Amniotic epithelial cell (primary cell): ENCODE measurements around the gene ASS1.

Experiments
- DNase-seq: peaks from one replicate; pipeline ENCODE4 v3.0.0-alpha.2; 2010; ENCODE audit warnings: low read depth

ASS1 gene

GRCh38 chr9:130498918-130499698 lies 54.3 kb downstream of the ASS1 start:
- no peak for DNase-seq

GRCh38 chr9:130499804-130500263 lies 55.1 kb downstream of the ASS1 start:
- no peak for DNase-seq

DNA sequence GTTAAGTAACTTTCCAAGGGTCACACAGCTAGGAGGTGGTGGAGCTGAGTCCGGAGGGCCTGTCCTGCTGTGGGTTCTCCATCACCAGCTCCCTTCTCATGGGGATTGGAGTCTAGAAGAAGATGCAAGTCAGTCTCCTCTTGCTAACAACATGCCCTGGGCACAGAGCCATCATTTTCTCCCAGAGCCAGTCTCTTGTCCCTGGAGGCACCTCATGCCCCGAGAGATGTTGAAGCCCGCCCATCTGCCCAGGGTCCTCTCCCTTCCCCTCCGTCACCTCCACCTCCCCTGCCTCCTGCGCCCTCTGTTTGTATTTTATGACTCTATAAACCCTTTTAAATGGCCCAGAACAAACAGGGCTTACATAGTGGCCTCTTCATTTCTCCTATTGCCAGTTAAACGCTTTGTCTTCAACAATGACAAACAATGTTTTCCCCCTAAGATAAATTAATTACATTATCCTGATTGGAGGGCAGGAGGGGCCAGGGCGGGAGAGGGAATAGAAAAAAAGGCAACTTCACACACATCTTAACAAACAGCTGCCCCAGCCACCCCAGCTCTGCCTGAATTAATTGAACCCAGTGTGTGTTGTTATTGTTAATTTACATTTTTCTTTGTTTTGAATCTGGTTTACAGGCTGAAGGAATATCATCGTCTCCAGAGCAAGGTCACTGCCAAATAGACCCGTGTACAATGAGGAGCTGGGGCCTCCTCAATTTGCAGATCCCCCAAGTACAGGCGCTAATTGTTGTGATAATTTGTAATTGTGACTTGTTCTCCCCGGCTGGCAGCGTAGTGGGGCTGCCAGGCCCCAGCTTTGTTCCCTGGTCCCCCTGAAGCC lies 55.8 kb downstream of the ASS1 start:
- no peak for DNase-seq

GRCh38 chr9:130501639-130502038 lies 56.9 kb downstream of the ASS1 start:
- no peak for DNase-seq

DNA sequence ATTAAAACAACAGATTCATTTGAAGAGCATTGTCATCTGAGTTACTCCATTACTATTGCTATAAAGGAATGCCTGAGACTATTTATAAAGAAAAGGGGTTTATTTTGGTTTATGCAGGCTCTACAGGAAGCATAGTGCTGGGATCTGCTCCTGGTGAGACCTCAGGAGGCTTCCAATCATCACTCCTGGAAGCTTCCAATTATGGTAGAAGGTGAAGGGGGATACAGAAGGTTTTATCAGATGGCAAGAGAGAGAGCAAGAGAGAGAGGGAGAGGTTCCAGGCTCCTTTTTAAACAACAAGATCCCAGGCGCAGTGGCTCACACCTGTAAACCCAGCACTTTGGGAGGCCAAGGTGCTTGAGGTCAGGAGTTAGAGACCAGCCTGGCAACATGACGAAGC lies 63.5 kb downstream of the ASS1 start:
- DNase-seq: no peak

- DNase-seq: no peak
These were observed 67.4 kb downstream of the ASS1 start for GRCh38 chr9:130512199-130512598.

DNA sequence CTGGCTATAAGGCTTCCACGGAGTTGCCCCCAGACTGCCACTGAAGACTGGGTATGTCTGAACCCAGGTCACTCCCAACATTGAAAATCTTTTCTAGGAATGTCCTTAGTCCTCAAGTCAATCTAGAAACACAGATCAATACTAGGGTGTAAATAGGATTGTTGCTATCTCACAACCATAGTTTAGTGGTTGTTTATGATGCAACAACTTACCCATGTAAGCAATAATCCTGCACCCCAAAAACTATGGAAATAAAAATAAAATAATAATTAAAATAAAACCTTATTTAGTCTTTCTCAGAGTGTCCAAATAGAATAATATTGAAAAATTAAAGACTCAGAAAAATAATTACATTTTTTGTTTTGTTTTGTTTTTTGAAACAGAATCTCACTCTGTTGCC lies 68.3 kb downstream of the ASS1 start:
- DNase-seq: no peak

DNA sequence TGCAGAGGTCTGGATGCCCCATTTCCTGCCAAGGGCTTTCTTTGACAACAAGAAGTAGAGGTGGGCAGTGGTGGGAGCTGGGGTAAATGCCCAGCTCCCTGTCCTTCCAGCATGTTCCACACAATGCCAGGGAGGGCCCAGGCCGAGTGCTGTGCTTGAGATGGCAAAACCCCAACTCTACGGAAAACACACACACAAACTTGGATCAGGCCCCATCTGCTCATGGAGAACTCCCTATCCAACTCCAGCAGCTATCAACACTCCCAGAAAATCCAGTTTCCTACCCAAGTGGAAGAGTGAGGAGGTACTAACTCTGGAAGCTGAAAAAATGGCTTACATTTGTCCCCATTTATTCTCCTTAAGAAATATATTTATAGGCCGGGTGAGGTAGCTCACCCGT lies 73.5 kb downstream of the ASS1 start:
- DNase-seq: no peak

- no peak for DNase-seq
These were observed 74.4 kb downstream of the ASS1 start for GRCh38 chr9:130518943-130519799.

DNA sequence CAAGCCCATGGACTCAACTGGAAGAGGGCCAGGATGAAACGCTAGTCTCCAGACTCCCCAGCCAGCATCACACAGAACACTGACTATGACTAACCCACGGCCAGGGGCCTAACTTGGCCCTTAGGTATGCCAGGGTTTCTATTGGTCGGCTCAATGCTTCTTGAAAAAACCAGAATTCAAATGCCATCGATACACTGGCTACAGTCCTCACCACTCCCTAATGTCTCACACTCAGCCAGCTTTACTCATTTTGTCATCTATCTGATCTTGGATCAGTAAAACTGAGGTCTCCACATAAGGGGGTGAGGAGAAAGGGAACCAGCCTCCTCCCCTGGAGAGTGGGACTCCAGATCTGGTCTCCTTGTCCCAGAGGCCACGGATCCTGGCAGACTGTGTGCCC lies 75.2 kb downstream of the ASS1 start:
- DNase-seq: no peak

DNA sequence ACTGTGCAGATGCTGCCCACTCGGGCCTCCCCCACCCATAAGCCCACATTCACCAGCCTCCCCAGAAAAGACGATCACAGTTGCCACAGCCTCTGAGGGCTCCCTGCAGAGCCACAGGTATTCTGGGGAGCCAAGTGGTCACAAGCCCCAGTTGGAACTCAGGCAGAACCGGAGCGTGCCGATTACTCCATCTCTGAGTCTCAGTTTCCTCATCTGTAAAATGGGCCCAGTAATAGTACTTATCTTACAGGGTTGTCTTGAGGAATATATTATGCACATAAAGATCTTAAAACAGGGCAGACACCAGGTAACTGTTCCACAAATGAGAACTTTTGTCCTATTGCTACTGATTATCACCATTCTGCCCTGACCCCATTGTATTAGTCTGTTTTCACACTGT lies 77.0 kb downstream of the ASS1 start:
- no peak for DNase-seq

DNA sequence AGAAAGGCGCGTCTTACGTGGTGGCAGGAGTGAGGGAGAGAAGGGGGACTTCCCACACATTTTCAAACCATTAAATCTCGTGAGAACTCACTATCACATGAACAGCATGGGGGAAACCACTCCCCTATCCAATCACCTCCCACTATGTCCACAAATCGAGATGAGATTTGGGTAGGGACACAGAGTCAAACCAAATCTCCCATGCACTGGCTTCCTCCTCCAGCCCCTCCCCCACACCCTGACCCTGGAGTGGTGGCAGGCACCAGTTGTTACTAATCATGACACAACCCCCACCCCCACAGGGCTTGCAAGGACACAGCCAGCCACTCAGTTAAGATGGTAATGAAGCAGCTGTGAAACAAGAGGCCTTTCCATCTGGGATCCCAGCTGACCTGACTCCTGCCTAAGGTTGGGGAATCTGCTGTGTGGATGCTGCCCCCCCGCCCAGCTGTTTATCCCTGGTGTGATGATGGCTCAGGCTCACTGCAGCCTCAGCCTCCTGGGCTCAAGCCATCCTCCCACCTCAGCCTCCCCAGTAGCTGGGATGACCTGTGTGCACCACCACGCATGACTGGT lies 77.6 kb downstream of the ASS1 start:
- DNase-seq: peak; percentile 30

DNA sequence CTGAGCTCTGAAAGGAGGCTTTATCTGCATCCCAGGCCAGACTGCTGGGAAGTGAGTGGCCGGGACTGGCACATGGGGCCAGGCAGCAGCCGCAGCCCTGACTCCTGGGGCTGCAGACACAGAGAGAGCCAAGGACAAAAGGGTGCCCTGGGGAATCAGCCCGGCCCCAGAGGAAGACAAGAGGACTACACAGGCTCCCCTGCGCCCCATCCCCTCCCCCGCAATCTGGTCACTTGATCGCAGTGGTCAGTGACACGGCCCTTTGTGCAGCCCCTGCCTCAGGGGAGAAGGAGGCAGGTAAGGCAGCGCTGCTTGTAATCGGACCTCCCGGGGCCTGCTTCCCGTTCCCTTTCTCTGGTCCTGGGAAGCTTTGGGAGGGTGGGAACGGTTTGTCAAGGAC lies 79.2 kb downstream of the ASS1 start:
- no peak for DNase-seq

- DNase-seq: no peak
These were observed 81.6 kb downstream of the ASS1 start for GRCh38 chr9:130526193-130526853.

DNA sequence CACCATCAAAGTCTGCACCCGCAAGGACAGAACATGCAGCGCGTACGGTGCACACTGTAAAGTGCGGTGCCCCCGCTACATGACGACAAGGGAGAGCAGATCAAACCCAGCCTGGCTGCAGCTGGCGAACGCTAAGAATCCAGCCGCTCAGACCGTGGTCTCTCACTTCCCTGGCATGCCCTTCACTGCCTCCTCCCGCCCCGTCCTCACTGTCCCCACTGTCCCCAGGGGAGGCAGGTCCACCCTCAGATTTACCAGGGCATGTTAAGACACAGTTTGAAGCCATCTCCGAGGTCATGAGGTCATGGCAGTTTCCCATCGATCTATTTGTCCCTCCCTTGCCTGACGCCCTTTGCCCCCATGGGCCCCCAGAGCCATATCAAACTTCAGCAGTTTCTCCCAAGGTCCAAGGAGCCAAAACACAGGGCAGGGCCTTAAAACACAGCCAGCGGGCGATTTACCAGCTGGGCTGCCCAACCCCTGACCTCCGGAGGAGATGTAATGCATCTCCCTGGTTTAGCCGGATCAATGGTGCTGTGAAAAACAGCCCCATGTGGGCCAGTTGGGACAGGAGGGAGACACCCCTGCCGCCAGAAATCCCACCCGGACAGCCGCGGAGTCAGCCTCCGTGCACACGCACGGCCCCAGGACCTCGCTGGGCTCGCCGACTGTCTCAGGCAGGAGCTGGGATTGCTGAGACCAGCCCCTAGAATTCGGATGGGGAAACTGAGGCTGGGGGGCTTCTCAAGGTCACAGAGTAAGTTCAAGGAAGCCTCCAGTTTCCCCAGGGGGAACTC lies 82.3 kb downstream of the ASS1 start:
- DNase-seq: no peak

DNA sequence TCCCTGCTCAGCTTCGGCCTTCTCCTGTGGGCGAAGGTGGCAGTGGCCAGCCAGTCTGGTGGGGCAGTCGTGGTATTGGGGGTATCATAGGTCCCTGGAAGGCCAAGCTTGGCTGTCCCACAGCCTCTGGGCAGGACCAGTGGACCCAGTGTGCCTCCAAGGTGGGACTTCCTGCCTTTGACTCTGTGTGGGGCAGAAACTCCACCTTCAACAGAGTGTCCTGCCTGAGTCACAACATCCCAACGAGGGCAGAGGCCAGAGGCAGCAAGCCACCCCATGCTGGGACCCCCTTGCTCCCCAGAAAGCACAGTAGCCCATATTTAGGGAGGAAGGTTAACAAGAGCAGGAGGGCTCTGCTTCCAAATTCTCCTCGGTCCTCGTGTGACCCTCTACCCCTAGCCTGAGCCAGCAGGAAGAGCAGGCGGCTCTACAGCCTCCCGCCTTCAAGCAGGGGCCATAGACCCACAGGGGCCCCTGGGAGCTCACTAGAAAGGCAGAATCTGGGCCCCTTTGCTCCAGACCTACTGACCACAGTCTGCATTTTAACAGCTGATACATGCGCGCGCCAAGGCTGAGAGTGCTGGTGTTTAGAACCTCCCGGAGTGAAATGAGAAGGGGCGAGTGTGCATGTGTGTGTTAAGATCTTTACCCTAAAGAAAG lies 83.0 kb downstream of the ASS1 start:
- DNase-seq: no peak

GRCh38 chr9:130528674-130529073 lies 83.9 kb downstream of the ASS1 start:
- DNase-seq: no peak

DNA sequence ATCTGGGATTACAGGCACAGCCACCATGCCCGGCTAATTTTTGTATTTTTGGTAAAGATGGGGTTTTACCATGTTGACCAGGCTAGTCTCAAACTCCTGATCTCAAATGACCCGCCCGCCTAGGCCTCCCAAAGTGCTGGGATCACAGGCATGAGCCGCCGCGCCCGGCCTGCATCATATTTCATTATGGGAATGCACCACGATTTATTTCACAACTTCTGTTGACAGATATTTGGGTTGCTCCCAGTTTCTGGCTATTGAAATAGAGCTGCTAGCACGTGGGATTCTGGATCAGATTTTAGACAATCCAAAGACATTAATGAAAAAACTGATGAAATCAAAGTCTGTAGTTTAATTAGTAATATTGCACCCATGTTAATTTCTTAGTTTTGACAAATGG lies 86.2 kb downstream of the ASS1 start:
- DNase-seq: peak; percentile 69

DNA sequence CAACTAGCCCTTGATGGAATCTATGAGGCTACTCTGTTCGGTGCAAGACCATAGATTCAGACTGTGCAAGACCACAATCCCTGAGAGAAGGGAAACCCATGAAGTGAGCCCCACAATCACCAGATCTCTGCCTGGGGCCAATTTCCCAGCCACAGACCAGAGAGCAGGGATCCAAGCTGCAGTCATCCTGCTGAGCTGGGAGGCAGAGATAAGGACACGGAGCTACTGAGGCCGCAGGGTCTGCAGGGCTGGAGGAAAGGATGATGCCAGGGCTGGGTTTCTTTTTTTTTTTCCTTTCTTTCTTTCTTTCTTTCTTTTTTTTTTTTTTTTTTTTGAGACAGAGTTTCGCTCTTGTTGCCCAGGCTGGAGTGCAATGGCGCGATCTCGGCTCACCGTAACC lies 86.9 kb downstream of the ASS1 start:
- no peak for DNase-seq

- DNase-seq: no peak
These were observed 87.8 kb downstream of the ASS1 start for GRCh38 chr9:130532426-130533080.
